PC-9 (cell line): ENCODE data around the gene PRKD1.

Experiments
- CTCF ChIP-seq: fragments of 200-600 bp; sonication (generic); conservative IDR thresholded peaks from 2 replicates; pipeline ENCODE4 v1.6.1; 2017; ENCODE audit warnings: mixed run types, antibody characterized with exemption, mild to moderate bottlenecking, moderate library complexity
- EZH2 ChIP-seq: fragments of 200-600 bp; sonication (generic); IDR thresholded peaks from 2 replicates; pipeline ENCODE4 v1.8.0; 2017; ENCODE audit warnings: antibody characterized with exemption, low read depth

- no peak for TF ChIP-seq CTCF
- no peak for TF ChIP-seq EZH2
Measured at GRCh38 chr14:29681316-29681715, 246.3 kb downstream of the PRKD1 start.
